CD8-positive, alpha-beta memory T cell (primary cell): ENCODE measurements around the gene PRELID3B. TPM values are rescaled to one million over a fixed set of nuclear protein-coding genes. Genes with fewer than 3 reads are reported as not detected.

Experiments
- CTCF ChIA-PET: fragments of 350-600 bp; sonication (Branson Sonifier 250); formaldehyde crosslinking; loops from one replicate; lab custom pipeline; 2021; ENCODE audit warnings: antibody characterized with exemption; lab: Charles Lee
- POLR2A ChIA-PET: fragments of 350-600 bp; sonication (Branson Sonifier 250); formaldehyde crosslinking; loops from one replicate; lab custom pipeline; 2021; ENCODE audit warnings: antibody characterized with exemption; lab: Charles Lee
- DNase-seq, 5 donors: peaks; one replicate each; pipeline versions ENCODE4 v3.0.0 to v3.0.0-alpha.2; 2020 to 2022; ENCODE audit warnings: mixed read lengths in 1 of 5
- H3K27ac ChIP-seq: one replicate; pipeline ENCODE4 v1.7.0; 2013; ENCODE audit warnings: low read depth, mild to moderate bottlenecking, low read length, moderate library complexity
- H3K27me3 ChIP-seq: 2 replicates; pipeline ENCODE4 v1.7.0; 2013; ENCODE audit warnings: low read length, mild to moderate bottlenecking; ENCODE audit not compliant: insufficient read depth, poor library complexity, severe bottlenecking
- H3K36me3 ChIP-seq: 2 replicates; pipeline ENCODE4 v1.7.0; 2013; ENCODE audit warnings: mild to moderate bottlenecking, low read length, moderate library complexity; ENCODE audit not compliant: insufficient read depth
- H3K4me1 ChIP-seq: 2 replicates; pipeline ENCODE4 v1.7.0; 2013; ENCODE audit warnings: mild to moderate bottlenecking, low read length, moderate library complexity; ENCODE audit not compliant: insufficient read depth
- H3K4me3 ChIP-seq: 2 replicates; pipeline ENCODE4 v1.7.0; 2013; ENCODE audit warnings: mild to moderate bottlenecking, low read length
- H3K9me3 ChIP-seq: 2 replicates; pipeline ENCODE4 v1.7.0; 2013; ENCODE audit warnings: mild to moderate bottlenecking, low read length
- H3K27ac Mint-ChIP-seq, 8 donors: one replicate each; pipeline ENCODE4 v1.8.0; 2020 to 2021; ENCODE audit warnings: mixed read lengths in 8 of 8, mild to moderate bottlenecking in 6 of 8, inconsistent platforms in 3 of 8, moderate library complexity in 3 of 8
- H3K27me3 Mint-ChIP-seq, 2 donors: one replicate each; pipeline ENCODE4 v1.8.0; 2020 to 2021; ENCODE audit warnings: mixed read lengths in 2 of 2, mild to moderate bottlenecking in 1 of 2, moderate library complexity in 1 of 2
- H3K36me3 Mint-ChIP-seq, 3 donors: one replicate each; pipeline ENCODE4 v1.8.0; 2020 to 2021; ENCODE audit warnings: mixed read lengths in 3 of 3, inconsistent platforms in 1 of 3, mild to moderate bottlenecking in 1 of 3
- H3K4me1 Mint-ChIP-seq, 3 donors: one replicate each; pipeline ENCODE4 v1.8.0; 2020 to 2021; ENCODE audit warnings: mixed read lengths in 3 of 3, inconsistent platforms in 1 of 3, mild to moderate bottlenecking in 1 of 3
- H3K4me3 Mint-ChIP-seq, 7 donors: one replicate each; pipeline ENCODE4 v1.8.0; 2020 to 2021; ENCODE audit warnings: mixed read lengths in 7 of 7, mild to moderate bottlenecking in 6 of 7, moderate library complexity in 4 of 7, inconsistent platforms in 2 of 7
- H3K9me3 Mint-ChIP-seq, 5 donors: one replicate each; pipeline ENCODE4 v1.8.0; 2020 to 2022; ENCODE audit warnings: mixed read lengths in 5 of 5, mild to moderate bottlenecking in 3 of 5, moderate library complexity in 2 of 5, inconsistent platforms in 1 of 5
- polyA plus RNA-seq: library from polyadenylated mRNA; unstranded; fragments of 300-500 nt; fragmentation: Illumina TruSeq; gene quantifications from one replicate; pipeline ENCODE4 v1.2.3, GENCODE V29; 2021
- total RNA-seq, 2 experiments: library from RNA; stranded (reverse); gene quantifications; one replicate each; pipeline ENCODE4 v1.2.3, GENCODE V29; 2021

PRELID3B gene
- total and polyA plus RNA-seq, 3 experiments from 2014 or later: 33.8 to 141 (median 127) TPM

GRCh38 chr20:59064214-59064722, 21.7 kb upstream of the PRELID3B start:
- no peaks in the 10 kb centered on the region for H3K27me3 ChIP-seq
- CTCF ChIA-PET: interaction anchor here (0.8 kb wide), 1 partner anchor 18 kb away, joined by 3 read pairs; no protein-coding TSS in a partner anchor
- no peak overlapping the region for H3K4me3 ChIP-seq
- H3K27ac ChIP-seq: no peak overlapping the region
- Mint-ChIP-seq H3K9me3 (no peaks in the 10 kb centered on the region), H3K27me3 (peaks cover 13 to 23% of the 10 kb centered on the region in 2 donors), H3K27ac (no peak overlapping the region), H3K36me3 (no peaks in the 10 kb centered on the region), H3K4me3 (no peak overlapping the region), H3K4me1 (no peaks in the 10 kb centered on the region)
- no peaks in the 10 kb centered on the region for H3K36me3 ChIP-seq
- no peak for DNase-seq
- no peaks in the 10 kb centered on the region for H3K9me3 ChIP-seq
- POLR2A ChIA-PET: no interaction called here
- no peaks in the 10 kb centered on the region for H3K4me1 ChIP-seq

GRCh38 chr20:59063358-59064213, 21.0 kb upstream of the PRELID3B start:
- Mint-ChIP-seq H3K4me1 (no peaks in the 10 kb centered on the region), H3K36me3 (no peaks in the 10 kb centered on the region), H3K9me3 (no peaks in the 10 kb centered on the region), H3K27ac (peak overlapping the region in 1 of 8 donors; percentile 27), H3K4me3 (no peak overlapping the region), H3K27me3 (peaks cover 13 to 27% of the 10 kb centered on the region in 2 donors)
- Histone ChIP-seq H3K36me3 (no peaks in the 10 kb centered on the region), H3K27ac (no peak overlapping the region), H3K27me3 (no peaks in the 10 kb centered on the region), H3K4me3 (no peak overlapping the region), H3K9me3 (no peaks in the 10 kb centered on the region), H3K4me1 (no peaks in the 10 kb centered on the region)
- ChIA-PET CTCF (no interaction called here), POLR2A (no interaction called here)
- DNase-seq: no peak

GRCh38 chr20:59062081-59062480, 19.5 kb upstream of the PRELID3B start:
- CTCF ChIA-PET: no interaction called here
- no peaks in the 10 kb centered on the region for H3K9me3 Mint-ChIP-seq
- Histone ChIP-seq H3K27me3 (no peaks in the 10 kb centered on the region), H3K4me1 (no peaks in the 10 kb centered on the region), H3K27ac (no peak overlapping the region), H3K36me3 (no peaks in the 10 kb centered on the region), H3K4me3 (no peak overlapping the region), H3K9me3 (no peaks in the 10 kb centered on the region)
- H3K27ac Mint-ChIP-seq: no peak overlapping the region
- POLR2A ChIA-PET: no interaction called here
- H3K4me3 Mint-ChIP-seq: no peak overlapping the region
- H3K4me1 Mint-ChIP-seq: no peaks in the 10 kb centered on the region
- H3K27me3 Mint-ChIP-seq: peaks cover 13 to 25% of the 10 kb centered on the region in 2 donors
- H3K36me3 Mint-ChIP-seq: no peaks in the 10 kb centered on the region
- no peak for DNase-seq

- Histone ChIP-seq H3K27ac (no peak overlapping the region), H3K4me1 (no peaks in the 10 kb centered on the region), H3K4me3 (no peak overlapping the region), H3K9me3 (no peaks in the 10 kb centered on the region), H3K27me3 (no peaks in the 10 kb centered on the region), H3K36me3 (no peaks in the 10 kb centered on the region)
- H3K36me3 Mint-ChIP-seq: no peaks in the 10 kb centered on the region
- no peak overlapping the region for H3K27ac Mint-ChIP-seq
- no peak overlapping the region for H3K4me3 Mint-ChIP-seq
- peaks cover 17 to 50% of the 10 kb centered on the region in 2 donors for H3K27me3 Mint-ChIP-seq
- ChIA-PET CTCF (interaction anchor here (0.7 to 1.1 kb wide), 2 partner anchors 15 to 130 kb away, joined by 3 read pairs; no protein-coding TSS in a partner anchor), POLR2A (interaction anchor here (0.5 kb wide), 1 partner anchor 74 kb away, joined by 6 read pairs; no protein-coding TSS in a partner anchor)
- no peaks in the 10 kb centered on the region for H3K9me3 Mint-ChIP-seq
- H3K4me1 Mint-ChIP-seq: no peaks in the 10 kb centered on the region
- peak in 2 of 5 donors; percentile 13 to 14 for DNase-seq
Measured at GRCh38 chr20:59055302-59055701, 12.7 kb upstream of the PRELID3B start.

- H3K9me3 Mint-ChIP-seq: no peaks in the 10 kb centered on the region
- no peak overlapping the region for H3K27ac Mint-ChIP-seq
- CTCF ChIA-PET: interaction anchor here (1.1 kb wide), 1 partner anchor 156 kb away, joined by 4 read pairs; no protein-coding TSS in a partner anchor
- no peaks in the 10 kb centered on the region for H3K4me1 ChIP-seq
- no peak for DNase-seq
- H3K9me3 ChIP-seq: no peaks in the 10 kb centered on the region
- no peak overlapping the region for H3K4me3 Mint-ChIP-seq
- POLR2A ChIA-PET: no interaction called here
- no peaks in the 10 kb centered on the region for H3K36me3 Mint-ChIP-seq
- no peak overlapping the region for H3K4me3 ChIP-seq
- no peaks in the 10 kb centered on the region for H3K36me3 ChIP-seq
- no peaks in the 10 kb centered on the region for H3K27me3 ChIP-seq
- peaks cover 0 to 5% (median 3%) of the 10 kb centered on the region in 3 donors for H3K4me1 Mint-ChIP-seq
- H3K27ac ChIP-seq: no peak overlapping the region
- H3K27me3 Mint-ChIP-seq: peaks cover 15 to 47% of the 10 kb centered on the region in 2 donors
Measured at GRCh38 chr20:59051666-59052185, 9.1 kb upstream of the PRELID3B start.

GRCh38 chr20:59050437-59050836, 7.9 kb upstream of the PRELID3B start:
- Histone ChIP-seq H3K9me3 (no peaks in the 10 kb centered on the region), H3K27ac (no peak overlapping the region), H3K27me3 (no peaks in the 10 kb centered on the region), H3K4me3 (no peak overlapping the region), H3K4me1 (no peaks in the 10 kb centered on the region), H3K36me3 (no peaks in the 10 kb centered on the region)
- no peak for DNase-seq
- no peak overlapping the region for H3K4me3 Mint-ChIP-seq
- ChIA-PET POLR2A (no interaction called here), CTCF (interaction anchor here (1.2 kb wide), 1 partner anchor 171 kb away, joined by 3 read pairs; no protein-coding TSS in a partner anchor)
- no peaks in the 10 kb centered on the region for H3K36me3 Mint-ChIP-seq
- H3K27me3 Mint-ChIP-seq: peaks cover 13 to 40% of the 10 kb centered on the region in 2 donors
- peak overlapping the region in 1 of 8 donors; percentile 60 for H3K27ac Mint-ChIP-seq
- H3K4me1 Mint-ChIP-seq: peaks cover 0 to 5% (median 3%) of the 10 kb centered on the region in 3 donors
- no peaks in the 10 kb centered on the region for H3K9me3 Mint-ChIP-seq

- CTCF ChIA-PET: no interaction called here
Measured at GRCh38 chr20:59048681-59049030, 6.1 kb upstream of the PRELID3B start.

More at GRCh38 chr20:59048681-59049030, 6.1 kb upstream of the PRELID3B start:
- no peaks in the 10 kb centered on the region for H3K9me3 ChIP-seq
- H3K27me3 ChIP-seq: no peaks in the 10 kb centered on the region
- H3K36me3 Mint-ChIP-seq: no peaks in the 10 kb centered on the region
- H3K4me1 ChIP-seq: peaks cover 5% of the 10 kb centered on the region
- POLR2A ChIA-PET: no interaction called here
- H3K4me3 Mint-ChIP-seq: no peak overlapping the region
- H3K27me3 Mint-ChIP-seq: peaks cover 8 to 30% of the 10 kb centered on the region in 2 donors
- H3K4me1 Mint-ChIP-seq: peaks cover 8 to 18% (median 15%) of the 10 kb centered on the region in 3 donors
- no peaks in the 10 kb centered on the region for H3K36me3 ChIP-seq
- no peak overlapping the region for H3K27ac ChIP-seq
- H3K9me3 Mint-ChIP-seq: no peaks in the 10 kb centered on the region
- H3K27ac Mint-ChIP-seq: no peak overlapping the region
- no peak for DNase-seq
- no peak overlapping the region for H3K4me3 ChIP-seq
